Stimulated activated CD8-positive, alpha-beta memory T cell treated with anti-CD3 and anti-CD28 coated beads, Interleukin-2, amount 100 ng/mL, for 1 hour (primary cell): ENCODE results near the gene FBXO15.

Experiments used
- DNase-seq, 2 donors: peaks; one replicate each; pipeline ENCODE4 v3.0.0-alpha.2; 2020; ENCODE audit warnings: low read depth in 2 of 2

Gene FBXO15

GRCh38 chr18:74063023-74063422 is 84.6 kb downstream of the FBXO15 start:
- DNase-seq: no peak

GRCh38 chr18:74062037-74062436 is 85.6 kb downstream of the FBXO15 start:
- no peak for DNase-seq

DNA sequence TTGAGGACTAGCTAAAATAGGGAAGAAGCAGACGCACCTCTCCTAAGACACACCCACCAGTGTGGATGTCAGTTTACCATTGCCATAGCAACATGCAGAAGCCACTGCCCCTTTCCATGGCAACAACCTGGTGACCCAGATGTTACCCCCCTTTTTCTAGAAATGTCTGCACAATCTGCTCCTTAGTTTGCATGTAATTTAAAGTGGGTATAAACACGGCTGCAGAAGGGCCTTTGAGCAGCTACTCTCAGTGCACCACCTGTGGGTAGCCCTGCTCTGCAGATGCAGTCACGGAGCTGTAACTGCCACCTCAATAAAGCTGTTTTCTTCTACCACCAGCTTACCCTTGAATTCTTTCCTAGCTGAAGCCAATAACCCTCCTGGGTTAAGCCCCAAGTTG is 87.1 kb downstream of the FBXO15 start:
- no peak for DNase-seq

GRCh38 chr18:74050807-74051206 is 96.8 kb downstream of the FBXO15 start:
- no peak for DNase-seq

DNA sequence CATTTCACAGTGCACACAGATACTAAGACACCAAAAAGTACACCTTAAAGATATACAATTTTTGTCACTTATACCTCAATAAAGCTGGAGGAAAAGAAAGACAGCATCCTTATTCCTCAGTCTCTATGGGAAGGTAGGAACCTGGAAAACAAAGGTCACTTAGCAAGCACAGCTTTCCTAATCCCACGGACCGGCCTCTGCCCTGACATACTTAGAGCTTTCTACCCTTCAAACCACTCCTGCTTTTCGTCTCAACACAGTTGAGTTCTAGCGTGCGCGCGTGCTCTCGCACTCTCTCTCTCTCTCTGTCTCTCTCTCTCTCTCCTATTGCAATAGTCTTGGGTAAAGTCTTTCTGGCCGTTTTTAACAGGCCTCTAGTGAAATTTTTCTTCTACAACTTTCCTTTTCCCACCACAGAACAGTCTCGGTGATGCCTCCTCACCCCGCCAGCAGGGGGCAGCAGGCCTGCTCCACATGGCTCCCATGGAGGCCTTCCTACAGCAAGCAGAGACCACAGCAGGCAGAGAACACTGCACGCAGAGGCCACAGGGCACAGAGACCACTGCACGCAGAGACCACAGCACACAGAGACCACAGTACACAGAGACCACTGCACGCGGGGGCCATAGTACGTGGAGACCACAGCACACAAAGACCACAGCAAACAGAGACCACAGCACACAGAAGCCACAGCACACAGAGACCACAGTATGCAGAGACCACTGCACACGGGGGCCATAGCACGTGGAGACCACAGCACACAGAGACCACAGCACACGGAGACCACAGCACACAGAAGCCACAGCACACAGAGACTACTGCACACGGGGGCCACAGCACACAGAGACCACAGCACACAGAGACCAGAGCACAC is 106.9 kb downstream of the FBXO15 start:
- DNase-seq: peak; percentile 1 to 26

DNA sequence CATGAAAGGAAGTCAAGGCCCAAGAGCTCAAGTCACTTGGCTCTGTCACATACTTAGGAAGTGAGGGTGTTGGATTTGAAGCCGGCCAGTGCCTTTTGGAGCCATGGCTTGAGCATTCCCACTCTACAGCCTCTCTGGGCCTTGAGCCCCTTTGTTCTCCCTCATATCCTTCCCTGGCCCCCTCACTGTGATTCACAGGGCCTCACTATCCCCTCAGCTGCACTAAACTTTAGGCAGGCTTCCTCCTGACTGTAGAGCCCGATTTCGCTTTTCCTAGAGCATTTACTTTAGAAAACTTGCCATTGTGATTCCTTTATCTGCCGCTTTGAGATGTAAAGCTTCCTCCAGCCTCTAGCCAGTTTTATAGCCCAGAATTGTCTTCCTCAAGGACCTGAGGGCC is 107.6 kb downstream of the FBXO15 start:
- DNase-seq: no peak

- no peak for DNase-seq
These were observed 118.5 kb downstream of the FBXO15 start for GRCh38 chr18:74029161-74029560.
